Left cardiac atrium (tissue), 4 donors: ENCODE data around the gene RAPGEF1. TPM values are rescaled to one million over a fixed set of nuclear protein-coding genes. Genes with fewer than 3 reads are reported as not detected.

Experiments used
- ATAC-seq, 2 donors: fragments of 200-7000 bp; cut with Tn5 transposase; one replicate each; pipeline ENCODE4 v1.9.1; 2020; ENCODE audit warnings: mild to moderate bottlenecking in 2 of 2, moderate library complexity in 2 of 2
- DNase-seq: peaks from one replicate; pipeline ENCODE4 v3.0.0-alpha.2; 2020
- intact Hi-C, 2 donors: fragments of 100-400 bp; cut with DNase I; formaldehyde crosslinking; loops; one replicate each; pipeline versions ENCODE4 v1.14.1 to v1.15.1; 2022 to 2023
- total RNA-seq, 2 donors: library from RNA; stranded (reverse); fragmentation: NEBNext Ultra II Directional; extraction: Animal tissue kit (Norgen Biotek cat#: 25700); gene quantifications; one replicate each; pipeline ENCODE4 v1.2.1, GENCODE V29; 2021
- donor health status: DM: no; HTN: yes; CAD: no.
- donor health status: DM: no; HTN: yes; CAD: no; lungs with severe emphysema.
- donor health status: DM: yes; HTN: yes; CAD: no.
- donor health status: Dilated cardiomyopathy.

RAPGEF1 gene
- total RNA-seq, 2 donors from 2014 or later = 108 to 109 TPM

- ATAC-seq (no peak), DNase-seq (no peak)
- intact Hi-C loops = no loop called here
These were observed 97.3 kb downstream of the RAPGEF1 start for GRCh38 chr9:131642496-131643083.

- DNase-seq (no peak), ATAC-seq (peak in 1 of 2 donors; percentile 69)
- intact Hi-C loops = no loop called here
These were observed 98.0 kb downstream of the RAPGEF1 start for GRCh38 chr9:131641618-131642495.

- intact Hi-C loops = no loop called here
- no peak for DNase-seq
These were observed 99.3 kb downstream of the RAPGEF1 start for GRCh38 chr9:131640438-131641137.

DNA sequence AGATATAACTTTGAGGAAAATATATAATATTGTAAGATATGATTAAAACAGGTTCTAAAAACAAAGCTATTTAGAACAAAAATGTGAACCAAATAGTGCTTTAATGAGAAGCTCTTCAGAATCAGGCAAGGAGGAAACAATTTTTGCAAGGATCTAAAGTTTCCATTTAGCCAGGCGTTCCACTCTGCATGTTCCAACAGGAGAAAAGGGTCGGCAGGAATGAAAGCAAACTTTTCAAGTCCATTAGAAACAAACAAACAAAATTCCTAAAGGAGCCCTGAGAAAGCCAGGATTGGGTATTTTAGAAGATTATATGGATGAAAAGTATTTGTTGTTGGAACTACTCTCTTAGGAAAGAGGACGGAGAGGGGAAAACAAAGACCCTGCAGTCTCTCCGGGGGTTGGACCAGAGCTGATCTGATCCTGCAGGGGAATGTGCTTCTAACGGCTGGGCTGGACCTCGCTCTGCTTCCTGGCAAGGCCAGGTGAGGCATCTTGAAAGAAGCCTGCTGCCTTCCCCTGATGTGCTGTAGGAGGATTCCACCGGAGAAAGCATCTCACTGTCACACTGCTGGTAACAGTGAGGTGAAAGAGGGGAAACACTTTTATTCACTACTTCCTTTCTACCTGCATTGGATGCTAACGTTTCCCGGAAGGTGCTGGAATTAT, 100.0 kb downstream of the RAPGEF1 start:
- intact Hi-C loops = no loop called here
- no peak for ATAC-seq
- DNase-seq = no peak

More at GRCh38 chr9:131640438-131641137, 99.3 kb downstream of the RAPGEF1 start:
- ATAC-seq = no peak

- ATAC-seq (peak in 1 of 2 donors; percentile 36), DNase-seq (no peak)
- intact Hi-C loops = no loop called here
These were observed 103.3 kb downstream of the RAPGEF1 start for GRCh38 chr9:131636593-131636992.

DNA sequence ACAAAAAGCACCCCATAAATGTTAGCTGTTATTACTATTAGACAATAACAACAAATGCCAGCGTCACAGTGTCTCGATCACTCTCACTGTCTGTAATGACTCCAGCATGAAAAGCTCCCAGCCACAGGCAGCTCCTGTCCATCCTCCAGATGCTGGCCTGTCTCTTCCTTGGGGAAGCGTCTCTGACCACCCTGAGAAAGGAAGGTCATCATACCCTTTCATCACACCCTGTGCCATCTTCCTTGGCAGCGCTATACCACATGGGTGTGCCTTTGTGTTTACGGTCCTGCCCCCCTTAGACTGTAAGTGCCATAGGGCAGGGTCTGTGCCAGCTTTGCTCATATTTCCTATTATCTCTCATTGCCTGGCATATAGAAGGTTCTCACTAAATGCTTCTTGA, 104.0 kb downstream of the RAPGEF1 start:
- intact Hi-C loops = no loop called here
- DNase-seq = no peak
- ATAC-seq = peak in 1 of 2 donors; percentile 23

- DNase-seq (peak; percentile 86), ATAC-seq (peak; percentile 93 to 98)
- intact Hi-C loops = no loop called here
These were observed 104.6 kb downstream of the RAPGEF1 start for GRCh38 chr9:131635285-131635684.

GRCh38 chr9:131633491-131634031, 106.3 kb downstream of the RAPGEF1 start:
- intact Hi-C loops = no loop called here
- no peak for ATAC-seq
- DNase-seq = no peak

GRCh38 chr9:131631306-131631705, 108.6 kb downstream of the RAPGEF1 start:
- no peak for ATAC-seq
- intact Hi-C loops = no loop called here
- no peak for DNase-seq

DNA sequence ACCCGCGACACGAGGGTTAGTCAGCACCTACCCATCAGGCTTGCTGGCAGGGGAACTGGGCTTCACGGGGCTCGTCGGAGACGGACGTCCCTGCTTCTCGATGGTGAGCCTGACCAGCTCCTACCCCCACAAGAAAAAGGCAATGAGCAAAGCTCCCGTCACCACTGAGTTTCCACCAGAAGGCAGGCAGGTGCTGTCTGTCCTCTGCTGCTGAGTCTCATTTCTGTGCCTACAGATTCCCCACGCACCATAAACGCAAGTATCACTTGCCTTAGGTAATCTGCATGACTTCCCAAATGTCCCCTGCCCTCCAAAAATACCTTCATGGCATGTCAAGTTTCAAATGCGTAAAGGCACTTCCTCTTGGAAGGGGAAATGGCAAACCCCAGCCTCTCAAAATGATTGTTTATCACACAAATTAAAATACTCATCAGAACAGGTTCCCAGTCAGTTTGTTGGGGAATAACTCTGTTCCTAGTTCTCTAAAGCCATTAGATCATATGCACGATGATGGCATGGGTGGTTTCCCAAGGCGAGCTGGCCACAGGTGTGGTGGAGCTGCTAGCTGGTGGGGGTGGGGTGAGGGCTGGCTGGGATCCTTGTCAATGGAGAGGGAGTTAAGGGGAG, 109.6 kb downstream of the RAPGEF1 start:
- intact Hi-C loops = no loop called here
- peak in 1 of 2 donors; percentile 10 for ATAC-seq
- no peak for DNase-seq

DNA sequence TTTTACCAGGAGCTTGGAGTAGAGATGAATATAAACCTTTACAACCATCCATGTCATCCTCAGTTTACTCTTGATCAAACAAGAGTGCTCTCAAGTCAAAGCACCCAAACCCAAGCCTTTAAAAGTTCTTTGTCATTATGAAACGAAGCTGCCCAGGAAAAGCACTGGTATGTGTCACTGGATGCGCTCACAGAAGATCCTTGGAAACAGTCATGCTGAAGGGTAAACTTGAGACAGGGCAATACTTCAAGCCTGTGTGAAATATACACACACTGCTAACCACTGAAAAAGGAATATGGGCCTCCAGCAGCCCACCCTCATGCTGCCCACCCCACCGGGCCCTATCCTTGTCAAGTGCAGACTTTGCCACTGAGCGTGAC, 110.1 kb downstream of the RAPGEF1 start:
- intact Hi-C loops = no loop called here
- ATAC-seq (no peak), DNase-seq (no peak)

- intact Hi-C loops = no loop called here
- ATAC-seq = no peak
These were observed 110.7 kb downstream of the RAPGEF1 start for GRCh38 chr9:131629226-131629500.

GRCh38 chr9:131628459-131629225, 111.2 kb downstream of the RAPGEF1 start:
- intact Hi-C loops = no loop called here
- ATAC-seq (no peak), DNase-seq (no peak)

More at GRCh38 chr9:131629226-131629500, 110.7 kb downstream of the RAPGEF1 start:
- no peak for DNase-seq

- DNase-seq (peak; percentile 55), ATAC-seq (peak; percentile 28 to 77)
- intact Hi-C loops = no loop called here
These were observed 112.0 kb downstream of the RAPGEF1 start for GRCh38 chr9:131627648-131628458.

- DNase-seq = no peak
- intact Hi-C loops = no loop called here
- ATAC-seq = no peak
These were observed 112.6 kb downstream of the RAPGEF1 start for GRCh38 chr9:131627326-131627647.

DNA sequence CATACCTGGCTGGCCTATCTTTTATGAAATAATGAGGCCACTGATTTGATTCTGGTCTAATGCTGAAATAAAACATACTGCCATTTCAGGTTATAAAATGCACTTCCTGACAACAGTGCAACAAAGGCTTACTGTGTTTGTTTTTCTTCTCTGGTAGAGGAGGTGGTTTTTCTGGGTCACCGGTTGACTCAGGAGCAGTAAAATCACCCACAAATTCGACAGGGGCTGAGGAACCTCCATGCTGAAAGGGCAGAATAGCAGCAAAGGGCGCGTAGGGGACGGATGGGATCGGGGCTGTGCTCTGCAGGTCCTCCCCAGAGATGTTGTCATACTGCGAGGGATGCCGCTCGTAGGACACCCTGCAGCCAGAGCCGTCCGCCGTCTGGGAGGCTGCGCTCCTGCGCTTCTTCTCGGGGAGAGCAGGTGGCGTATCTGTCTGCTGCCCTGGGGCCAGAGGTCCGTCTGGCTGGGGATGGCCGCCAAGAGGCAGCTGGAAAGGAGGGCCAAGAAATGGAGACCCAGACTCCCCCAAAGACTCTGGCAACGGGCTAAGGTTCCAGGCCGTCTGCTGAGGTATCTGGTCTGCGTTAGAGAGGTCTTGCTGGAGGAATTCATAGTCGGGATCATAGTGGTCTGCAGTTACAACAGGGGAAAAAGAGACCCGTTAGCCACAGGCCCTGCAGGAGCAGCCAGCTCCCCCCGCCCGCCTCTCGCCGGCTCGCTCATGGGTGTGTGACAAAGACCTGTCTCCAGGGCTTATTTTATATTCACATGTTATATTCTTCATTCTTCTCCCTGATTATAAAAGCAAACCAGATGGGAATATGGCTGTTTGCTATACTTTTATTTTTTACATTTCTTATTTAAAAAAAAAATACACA, 113.8 kb downstream of the RAPGEF1 start:
- no peak for DNase-seq
- intact Hi-C loops = no loop called here
- ATAC-seq = no peak

- intact Hi-C loops = no loop called here
- ATAC-seq (no peak), DNase-seq (no peak)
These were observed 114.4 kb downstream of the RAPGEF1 start for GRCh38 chr9:131625508-131625787.
